ENCODE results near the gene E2F2.

E2F2 gene

GRCh38 chr1:23460519-23460918 lies 70.5 kb downstream of the E2F2 start:
- no peak for DNase-seq (ENCODE audit: low spot score)

GRCh38 chr1:23459338-23459757 lies 71.7 kb downstream of the E2F2 start:
- DNase-seq (ENCODE audit: low spot score): no peak
